Heart left ventricle (tissue), 16 donors: Measurements from ENCODE around the gene OXNAD1. TPM values are rescaled to one million over a fixed set of nuclear protein-coding genes. Genes with fewer than 3 reads are reported as not detected.

ENCODE experiments used
- ATAC-seq, 4 donors: fragments of 200-7000 bp; cut with Tn5 transposase; one replicate each; pipeline ENCODE4 v1.9.1; 2020 to 2022; ENCODE audit warnings: moderate library complexity in 4 of 4, mild to moderate bottlenecking in 3 of 4, moderate number of reproducible peaks in 1 of 4
- DNase-seq, 5 donors: peaks; one replicate each; pipeline ENCODE4 v3.0.0-alpha.2; 2020
- H3K27ac ChIP-seq, 12 donors: fragments of 200-600 bp; sonication (generic) in 4 of 12; one replicate each; pipeline versions ENCODE4 v1.5.0 to v1.8.0; 2016 to 2022; ENCODE audit warnings: mild to moderate bottlenecking in 2 of 12
- H3K27me3 ChIP-seq, 9 donors: fragments of 200-600 bp; sonication (generic) in 2 of 9; one replicate each; pipeline versions ENCODE4 v1.5.1 to v1.8.0; 2016 to 2022; ENCODE audit warnings: mild to moderate bottlenecking in 3 of 9
- H3K36me3 ChIP-seq, 9 donors: fragments of 200-600 bp; sonication (generic) in 2 of 9; one replicate each; pipeline versions ENCODE4 v1.5.0 to v1.8.0; 2018 to 2022; ENCODE audit warnings: mild to moderate bottlenecking in 2 of 9
- H3K4me1 ChIP-seq, 12 donors: fragments of 200-600 bp; sonication (generic) in 4 of 12; one replicate each; pipeline versions ENCODE4 v1.5.0 to v1.8.0; 2016 to 2022; ENCODE audit warnings: mild to moderate bottlenecking in 3 of 12
- H3K4me3 ChIP-seq, 12 donors: fragments of 200-600 bp; sonication (generic) in 4 of 12; one replicate each; pipeline versions ENCODE4 v1.5.0 to v1.8.0; 2017 to 2022; ENCODE audit warnings: mild to moderate bottlenecking in 9 of 12, moderate library complexity in 4 of 12
- H3K9me3 ChIP-seq, 12 donors: fragments of 200-600 bp; sonication (generic) in 4 of 12; one replicate each; pipeline versions ENCODE4 v1.5.0 to v1.8.0; 2016 to 2022; ENCODE audit warnings: mild to moderate bottlenecking in 1 of 12
- CTCF ChIP-seq, 12 donors: fragments of 200-600 bp; sonication (generic) in 4 of 12; IDR thresholded peaks; one replicate each; pipeline versions ENCODE4 v1.5.0 to v1.8.0; 2018 to 2022; ENCODE audit warnings: antibody characterized with exemption in 12 of 12, mild to moderate bottlenecking in 5 of 12
- POLR2A ChIP-seq, 2 donors: fragments of 450-650 bp; IDR thresholded peaks; one replicate each; pipeline ENCODE4 v1.6.1; 2017; ENCODE audit warnings: antibody characterized with exemption in 2 of 2, mild to moderate bottlenecking in 2 of 2, moderate library complexity in 2 of 2
- WGBS, 4 donors: extraction: QIAGEN DNeasy Blood & Tissue Kit in 2 of 4; methylation state at CpG; one replicate each; pipeline versions ENCODE4 v1.1.5 to v1.1.7; 2013 to 2018; 5-methylcytosine and 5-hydroxymethylcytosine counted together
- intact Hi-C, 10 donors: fragments of 100-400 bp; cut with DNase I; formaldehyde crosslinking; loops; one replicate each; pipeline versions ENCODE4 v1.11.1 to v1.14.2; 2022
- polyA plus RNA-seq, 2 donors: library from polyadenylated mRNA; stranded (reverse); fragments of 200-250 nt; gene quantifications; one replicate each; pipeline ENCODE4 v1.2.3, GENCODE V29; 2013
- total RNA-seq, 9 donors: library from RNA; depleted of rRNA in 2 of 9; stranded (reverse); fragments of >200 nt in 2 of 9; fragmentation: NEBNext Ultra II Directional in 3 of 9; extraction: Animal tissue kit (Norgen Biotek cat#: 25700) in 3 of 9; gene quantifications; one replicate each; pipeline versions ENCODE4 v1.1.0 to v1.2.4, GENCODE V29; 2016 to 2023
- donor health status: ischemic (EF 13 %, LVEDD 7.1; RV severe dilation, severe dysfunction).
- donor health status: healthy with polysubstance abuse.
- donor health status: DM: no; HTN: yes; CAD: no.
- donor health status: DM: no; HTN: no; CAD: no.
- donor health status: ischemic (EF 25% LVEDD 6.9; RV normal size, moderate dysfunction).
- donor health status: ischemic (EF 25% LVEDD 5.7; RV mildly dilated, moderate dysfunction).
- donor health status: healthy.
- donor health status: DM: yes; HTN: yes; CAD: no.
- donor health status: ischemic (EF 35%, LVEDD 5.7; RV mildly dilated, moderate dysfunction).
- donor health status: nonischemic (EF 11% LVEDD 7.7; RV severe dilation, severe dysfunction).
- donor health status: DM: yes; HTN: yes; CAD: no.
- donor health status: PGD.
- donor health status: ischemic (EF 29% LVEDD 5.4; RV normal size, mild dysfunction).
- donor health status: nonischemic (EF 23%, LVEDD 6.1; RV moderate dilation, normal function).

Gene OXNAD1
- total and polyA plus RNA-seq, 11 donors: 7.3 to 26.9 (median 18.1) TPM

GRCh38 chr3:16264174-16264707 is 771 bp upstream of the OXNAD1 start:
- no peak for TF ChIP-seq CTCF (IDR thresholded peaks at IDR 0.05)
- no peak for TF ChIP-seq POLR2A (IDR thresholded peaks at IDR 0.05)
- H3K27ac ChIP-seq: peak overlapping the region; percentile 20 to 94 (median 83)
- H3K4me1 ChIP-seq: peaks cover 3 to 59% (median 44%) of the 10 kb centered on the region in 12 donors
- no peak for DNase-seq
- no peaks in the 10 kb centered on the region for H3K27me3 ChIP-seq
- H3K4me3 ChIP-seq: peak overlapping the region; percentile 49 to 97 (median 75)
- intact Hi-C loops: no loop called here
- peaks cover 0 to 28% (median 19%) of the 10 kb centered on the region in 9 donors for H3K36me3 ChIP-seq
- no peak for ATAC-seq
- WGBS, 4 donors: 0 to 1% (median 0%) methylated on average over 21 of the region's 21 CpGs
- no peaks in the 10 kb centered on the region for H3K9me3 ChIP-seq

DNA sequence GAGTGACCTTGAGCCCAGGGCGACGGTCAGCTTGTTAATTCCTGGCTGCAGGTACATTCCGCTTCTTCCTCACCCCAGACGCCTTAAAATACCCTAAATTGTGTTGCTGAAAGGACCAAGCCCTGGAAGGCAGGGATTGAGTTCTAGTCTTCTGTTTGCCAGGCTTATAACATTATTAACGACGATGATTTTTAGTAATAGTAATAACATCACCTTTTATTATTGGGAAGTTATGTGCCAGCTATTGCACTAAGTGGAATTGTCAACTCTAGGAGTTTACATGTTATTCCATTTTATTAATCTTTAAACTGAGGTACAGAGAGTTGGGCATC is 409 bp downstream of the OXNAD1 start:
- Histone ChIP-seq H3K9me3 (no peaks in the 10 kb centered on the region), H3K27me3 (no peaks in the 10 kb centered on the region), H3K4me3 (peak overlapping the region; percentile 49 to 97 (median 75)), H3K27ac (peak overlapping the region; percentile 37 to 97 (median 85)), H3K36me3 (peaks cover 0 to 27% (median 12%) of the 10 kb centered on the region in 9 donors), H3K4me1 (peaks cover 3 to 59% (median 44%) of the 10 kb centered on the region in 12 donors)
- TF ChIP-seq POLR2A (IDR thresholded peaks at IDR 0.05): no peak
- TF ChIP-seq CTCF (IDR thresholded peaks at IDR 0.05): no peak
- ATAC-seq (no peak), DNase-seq (no peak)
- intact Hi-C loops: loop anchor here in 2 of 10 donors (5.0 kb wide), 1 partner anchor 287 kb away; no protein-coding TSS in a partner anchor
- WGBS, 4 donors: 0 to 1% (median 0%) methylated on average over 4 to 6 of the region's 6 CpGs

DNA sequence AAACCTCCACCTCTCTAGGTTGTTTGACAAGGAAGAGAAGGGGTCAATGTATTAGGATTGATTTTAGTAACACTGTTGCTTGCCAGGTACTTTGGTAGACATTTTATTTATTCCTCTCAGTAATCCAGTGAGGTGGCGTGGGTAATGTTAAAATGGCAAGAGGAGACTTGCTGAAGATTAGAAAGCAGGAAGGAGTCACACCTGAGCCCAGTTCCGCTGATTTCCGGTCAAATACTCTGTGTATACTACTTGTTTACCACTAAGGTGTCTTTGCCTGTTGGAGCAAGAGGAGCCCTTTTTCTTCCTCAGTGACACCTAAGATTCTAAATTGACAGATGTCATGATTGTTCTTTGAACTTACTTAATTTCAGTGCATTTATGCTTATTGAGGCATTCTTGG is 1.7 kb downstream of the OXNAD1 start:
- Histone ChIP-seq H3K27ac (peak overlapping the region in 5 of 12 donors; percentile 24 to 97 (median 77)), H3K9me3 (no peaks in the 10 kb centered on the region), H3K27me3 (no peaks in the 10 kb centered on the region), H3K36me3 (peaks cover 0 to 34% (median 21%) of the 10 kb centered on the region in 9 donors), H3K4me3 (peak overlapping the region in 4 of 12 donors; percentile 71 to 89 (median 74)), H3K4me1 (peaks cover 3 to 58% (median 44%) of the 10 kb centered on the region in 12 donors)
- DNase-seq (no peak), ATAC-seq (no peak)
- WGBS, 4 donors: 57 to 74% (median 65%) methylated on average over 3 of the region's 3 CpGs
- no peak for TF ChIP-seq CTCF (IDR thresholded peaks at IDR 0.05)
- TF ChIP-seq POLR2A (IDR thresholded peaks at IDR 0.05): no peak
- intact Hi-C loops: loop anchor here in 6 of 10 donors (2.0 to 5.0 kb wide), 2 partner anchors 284 to 286 kb away; no protein-coding TSS in a partner anchor

- H3K36me3 ChIP-seq: peaks cover 0 to 69% (median 55%) of the 10 kb centered on the region in 9 donors
These were observed 5.8 kb downstream of the OXNAD1 start for GRCh38 chr3:16270855-16271254.

More at GRCh38 chr3:16270855-16271254, 5.8 kb downstream of the OXNAD1 start:
- WGBS, 4 donors: 94 to 96% (median 95%) methylated on average over 10 of the region's 10 CpGs
- DNase-seq (no peak), ATAC-seq (no peak)
- intact Hi-C loops: no loop called here
- peaks cover 0 to 32% (median 26%) of the 10 kb centered on the region in 12 donors for H3K4me1 ChIP-seq
- H3K27ac ChIP-seq: no peak overlapping the region
- TF ChIP-seq POLR2A (IDR thresholded peaks at IDR 0.05): no peak
- no peak for TF ChIP-seq CTCF (IDR thresholded peaks at IDR 0.05)
- no peaks in the 10 kb centered on the region for H3K9me3 ChIP-seq
- no peak overlapping the region for H3K4me3 ChIP-seq
- no peaks in the 10 kb centered on the region for H3K27me3 ChIP-seq
